HEK293T (cell line): ENCODE results near the gene SMPD3.

Source experiments
- CTCF ChIA-PET: fragments of 350-600 bp; formaldehyde crosslinking; extraction: SDS; loops from one replicate; lab custom pipeline; 2021; ENCODE audit warnings: antibody characterized with exemption, inconsistent platforms; lab: Yijun Ruan, JAX
- POLR2A ChIA-PET: fragments of 350-600 bp; formaldehyde crosslinking; extraction: SDS; loops from one replicate; lab custom pipeline; 2020; ENCODE audit warnings: antibody characterized with exemption, inconsistent platforms; lab: Yijun Ruan, JAX
- DNase-seq: peaks from one replicate; pipeline ENCODE4 v3.0.0; 2012; ENCODE audit warnings: mixed read lengths; ENCODE audit errors: extremely low spot score
- ARNT ChIP-seq: fragments of 450-650 bp; IDR thresholded peaks from 2 replicates; pipeline ENCODE4 v1.6.1; 2017; ENCODE audit warnings: mild to moderate bottlenecking
- BHLHE40 ChIP-seq: fragments of 450-650 bp; IDR thresholded peaks from 2 replicates; pipeline ENCODE4 v1.6.1; 2016; ENCODE audit warnings: mild to moderate bottlenecking, moderate library complexity, borderline replicate concordance
- CTBP1 ChIP-seq: fragments of 450-650 bp; IDR thresholded peaks from 2 replicates; pipeline ENCODE4 v1.6.1; 2016; ENCODE audit warnings: borderline replicate concordance
- ELF4 ChIP-seq: fragments of 450-650 bp; IDR thresholded peaks from 2 replicates; pipeline ENCODE4 v1.6.1; 2017; ENCODE audit warnings: antibody characterized with exemption
- FOXA1 ChIP-seq: fragments of 450-650 bp; IDR thresholded peaks from 2 replicates; pipeline ENCODE4 v1.6.1; 2016; ENCODE audit warnings: mild to moderate bottlenecking
- FOXK2 ChIP-seq: fragments of 450-650 bp; IDR thresholded peaks from 2 replicates; pipeline ENCODE4 v1.6.1; 2016; ENCODE audit warnings: mild to moderate bottlenecking
- FOXM1 ChIP-seq: fragments of 450-650 bp; IDR thresholded peaks from 2 replicates; pipeline ENCODE4 v1.6.1; 2017; ENCODE audit warnings: mild to moderate bottlenecking, borderline replicate concordance
- HDGF ChIP-seq: fragments of 450-650 bp; IDR thresholded peaks from 2 replicates; pipeline ENCODE4 v1.6.1; 2017; ENCODE audit warnings: antibody characterized with exemption, borderline replicate concordance
- L3MBTL2 ChIP-seq: fragments of 450-650 bp; conservative IDR thresholded peaks from 2 replicates; pipeline ENCODE4 v1.6.1; 2016; ENCODE audit warnings: mild to moderate bottlenecking
- LEF1 ChIP-seq: fragments of 450-650 bp; IDR thresholded peaks from 2 replicates; pipeline ENCODE4 v1.6.1; 2017; ENCODE audit warnings: mild to moderate bottlenecking, borderline replicate concordance
- NFRKB ChIP-seq: fragments of 450-650 bp; IDR thresholded peaks from 2 replicates; pipeline ENCODE4 v1.6.1; 2016; ENCODE audit warnings: mild to moderate bottlenecking, moderate library complexity
- PKNOX1 ChIP-seq: fragments of 450-650 bp; IDR thresholded peaks from 2 replicates; pipeline ENCODE4 v1.6.1; 2016
- SP1 ChIP-seq: fragments of 450-650 bp; IDR thresholded peaks from 2 replicates; pipeline ENCODE4 v1.6.1; 2017
- SUZ12 ChIP-seq: fragments of 450-650 bp; IDR thresholded peaks from 2 replicates; pipeline ENCODE4 v1.6.1; 2016; ENCODE audit warnings: mild to moderate bottlenecking
- TARDBP ChIP-seq: fragments of 450-650 bp; IDR thresholded peaks from 2 replicates; pipeline ENCODE4 v1.6.1; 2016
- ZNF384 ChIP-seq: fragments of 450-650 bp; IDR thresholded peaks from 2 replicates; pipeline ENCODE4 v1.6.1; 2016

The SMPD3 gene

GRCh38 chr16:68338326-68339119 lies 109.8 kb downstream of the SMPD3 start:
- DNase-seq, result no peak
- CTCF ChIA-PET, result interaction anchor here (0.5 to 1.1 kb wide), 2 partner anchors 77 to 97 kb away, joined by 4 read pairs; no protein-coding TSS in a partner anchor
- POLR2A ChIA-PET, result interaction anchor here (1.0 kb wide), 1 partner anchor 28 kb away, joined by 4 read pairs; the partner anchor contains the start of genes PRMT7 and SLC7A6OS
- TF ChIP-seq SP1 (no peak), LEF1 (no peak), CTBP1 (no peak), FOXK2 (no peak), PKNOX1 (no peak), FOXM1 (no peak), SUZ12 (no peak), NFRKB (no peak), HDGF (no peak), ARNT (no peak), FOXA1 (no peak), BHLHE40 (no peak), ZNF384 (no peak), L3MBTL2 (no peak), TARDBP (no peak)

DNA sequence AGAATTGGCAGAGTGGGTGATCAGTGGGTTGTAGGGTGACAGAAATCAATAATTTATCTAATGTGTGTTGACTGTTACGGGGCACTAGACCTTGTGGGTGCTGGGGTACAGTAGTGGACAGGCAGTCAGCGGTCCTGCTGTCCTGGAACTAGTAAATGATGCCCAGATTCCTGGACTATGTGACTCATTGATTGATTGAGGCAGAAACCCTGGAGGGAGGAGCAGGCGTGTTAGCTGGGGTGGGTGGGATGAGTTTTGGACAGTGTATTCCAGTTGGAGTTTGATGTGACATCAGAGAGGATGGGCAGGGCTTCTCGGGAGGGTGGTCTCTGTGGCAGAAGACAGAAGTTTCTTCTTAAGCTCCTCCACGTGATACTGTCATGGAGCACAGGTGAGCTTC lies 113.1 kb downstream of the SMPD3 start:
- ChIA-PET CTCF (no interaction called here), POLR2A (interaction anchor here (0.9 kb wide), 1 partner anchor 11 kb away, joined by 3 read pairs; no protein-coding TSS in a partner anchor)
- DNase-seq, result no peak
- no peak for TF ChIP-seq HDGF
- no peak for TF ChIP-seq TARDBP
- no peak for TF ChIP-seq NFRKB
- TF ChIP-seq ZNF384, result no peak
- TF ChIP-seq FOXA1, result no peak
- TF ChIP-seq BHLHE40, result no peak
- TF ChIP-seq FOXM1, result no peak
- no peak for TF ChIP-seq SP1
- TF ChIP-seq PKNOX1, result no peak
- no peak for TF ChIP-seq CTBP1
- TF ChIP-seq ELF4, result no peak
- TF ChIP-seq FOXK2, result no peak
- TF ChIP-seq L3MBTL2, result no peak
- no peak for TF ChIP-seq SUZ12
- TF ChIP-seq ARNT, result no peak
- TF ChIP-seq LEF1, result no peak

DNA sequence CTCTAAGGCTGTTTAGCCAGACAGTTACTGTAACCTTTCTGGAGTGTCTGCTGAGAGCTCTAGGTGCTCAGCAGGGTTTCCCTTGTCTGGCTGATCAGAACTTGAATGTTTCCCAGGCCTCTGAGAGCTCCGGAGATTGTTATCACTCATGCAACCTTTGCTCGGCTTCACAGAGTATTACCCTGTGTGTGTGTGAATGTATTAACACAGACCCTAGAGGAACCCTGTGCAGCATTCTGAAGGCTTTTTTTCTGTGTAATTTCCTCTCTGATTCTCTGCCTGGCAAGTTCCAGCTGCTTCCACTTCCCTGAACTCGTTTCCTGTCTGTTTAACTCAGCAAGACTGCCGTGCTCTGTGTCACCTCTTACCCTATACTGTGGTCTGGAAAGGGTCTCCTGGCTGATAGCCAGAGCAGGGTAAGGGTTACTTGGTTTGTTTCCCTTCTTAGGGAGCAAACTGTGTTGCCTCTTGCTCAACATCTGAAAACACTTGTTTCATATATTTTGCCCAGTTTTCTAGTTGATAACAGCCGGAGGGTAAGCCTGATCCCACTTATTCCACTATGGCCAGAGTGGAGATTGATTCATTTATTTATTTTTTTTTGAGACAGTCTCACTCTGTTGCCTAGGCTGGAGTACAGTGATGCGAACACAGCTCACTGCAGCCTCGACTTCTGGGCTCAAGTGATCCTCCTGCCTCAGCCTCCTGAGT lies 115.7 kb downstream of the SMPD3 start:
- ChIA-PET POLR2A (interaction anchor here (1.1 kb wide), 1 partner anchor 69 kb away, joined by 3 read pairs; the partner anchor contains the start of gene SLC7A6), CTCF (interaction anchor here (1.0 kb wide), 1 partner anchor 69 kb away, joined by 4 read pairs; the partner anchor contains the start of gene SLC7A6)
- no peak for DNase-seq
- TF ChIP-seq TARDBP, result no peak

DNA sequence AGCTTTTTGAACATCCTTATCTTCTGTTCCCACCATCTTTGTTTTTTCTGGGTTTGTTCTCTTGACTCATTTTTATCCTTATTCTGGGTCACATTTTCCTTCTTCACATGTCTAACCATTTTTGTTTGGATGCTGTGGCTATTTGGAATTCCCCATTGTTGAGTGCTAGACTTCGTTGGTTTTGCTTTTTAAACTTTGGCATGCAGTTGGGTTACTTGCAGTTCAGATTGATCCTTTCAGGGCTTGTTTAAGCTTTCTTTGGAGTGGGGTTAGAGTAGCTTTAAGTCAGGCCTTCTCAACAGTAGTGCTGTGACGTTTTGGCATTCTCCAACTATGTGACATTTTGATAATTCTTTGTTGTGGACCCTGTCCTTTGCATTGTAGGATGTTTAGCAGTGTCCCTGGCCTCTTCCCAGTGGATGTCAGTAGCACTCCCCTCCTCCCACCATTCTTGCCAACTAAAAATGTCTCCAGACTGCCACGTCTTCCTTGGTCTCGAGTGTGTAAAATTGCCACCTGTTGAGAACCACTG lies 116.4 kb downstream of the SMPD3 start:
- ChIA-PET CTCF (interaction anchor here (0.9 to 1.0 kb wide), 2 partner anchors 68 to 70 kb away, joined by 4 to 5 read pairs; partner anchors contain the start of gene SLC7A6), POLR2A (interaction anchor here (1.1 kb wide), 1 partner anchor 68 kb away, joined by 3 read pairs; the partner anchor contains the start of gene SLC7A6)
- DNase-seq, result no peak

More for the DNA sequence above, 116.4 kb downstream of the SMPD3 start:
- no peak for TF ChIP-seq ARNT
- TF ChIP-seq CTBP1, result no peak
- TF ChIP-seq NFRKB, result no peak
- no peak for TF ChIP-seq BHLHE40
- no peak for TF ChIP-seq LEF1
- no peak for TF ChIP-seq HDGF
- no peak for TF ChIP-seq L3MBTL2
- TF ChIP-seq FOXA1, result no peak
- no peak for TF ChIP-seq FOXK2
- TF ChIP-seq FOXM1, result no peak
- TF ChIP-seq PKNOX1, result no peak
- TF ChIP-seq ZNF384, result no peak
